H1 (cell line): ENCODE measurements around the gene LAP3. TPM values are rescaled to one million over a fixed set of nuclear protein-coding genes. Genes with fewer than 3 reads are reported as not detected.
A peak's percentile ranks its signal among the peaks of the same experiment; 100 is the strongest.

ENCODE experiments used
- CTCF ChIA-PET: fragments of 300-600 bp; sonication (Branson Sonifier 250); formaldehyde crosslinking; loops from one replicate; lab custom pipeline; 2021; ENCODE audit not compliant: partially characterized antibody; lab: Charles Lee
- POLR2A ChIA-PET: fragments of 300-600 bp; sonication (Branson Sonifier 250); formaldehyde crosslinking; loops from one replicate; lab custom pipeline; 2021; ENCODE audit warnings: inconsistent platforms; ENCODE audit not compliant: partially characterized antibody; lab: Charles Lee
- DNase-seq, 2 experiments: peaks; one replicate each; pipeline versions ENCODE4 v3.0.0 to v3.0.0-alpha.2; 2010 to 2022; ENCODE audit warnings: low spot score in 2 of 2, low read depth in 1 of 2, mixed read lengths in 1 of 2
- FAIRE-seq: peaks from 2 replicates; lab custom pipeline; 2011; peaks lifted over from hg19 to GRCh38; lab: Jason Lieb, UNC
- H2AFZ ChIP-seq: 2 replicates; pipeline ENCODE4 v1.8.1; 2012; ENCODE audit warnings: low read length, inconsistent platforms
- H2AK5ac ChIP-seq: 2 replicates; pipeline ENCODE4 v1.6.1; 2013; ENCODE audit warnings: low read depth, low read length
- H2BK120ac ChIP-seq: replicated peaks from 2 replicates; pipeline ENCODE3; 2013; ENCODE audit warnings: low read depth, low read length, inconsistent platforms
- H2BK12ac ChIP-seq: 2 replicates; pipeline ENCODE4 v1.6.1; 2013; ENCODE audit warnings: low read depth, low read length
- H2BK15ac ChIP-seq: 2 replicates; pipeline ENCODE4 v1.6.1; 2013; ENCODE audit warnings: low read length
- H2BK20ac ChIP-seq: 2 replicates; pipeline ENCODE4 v1.6.1; 2013; ENCODE audit warnings: low read length
- H2BK5ac ChIP-seq: 2 replicates; pipeline ENCODE4 v1.6.1; 2013; ENCODE audit warnings: low read depth, low read length
- H3K14ac ChIP-seq: 2 replicates; pipeline ENCODE4 v1.6.1; 2013; ENCODE audit warnings: inconsistent platforms; ENCODE audit not compliant: insufficient read length
- H3K18ac ChIP-seq: 2 replicates; pipeline ENCODE4 v1.6.1; 2013; ENCODE audit warnings: low read length; ENCODE audit errors: extremely low read depth
- H3K23ac ChIP-seq: 2 replicates; pipeline ENCODE4 v1.6.1; 2013; ENCODE audit warnings: inconsistent platforms; ENCODE audit not compliant: insufficient read length
- H3K23me2 ChIP-seq: 2 replicates; pipeline ENCODE4 v1.6.1; 2013; ENCODE audit warnings: low read depth, low read length
- H3K27ac ChIP-seq: 2 replicates; pipeline ENCODE4 v1.6.1; 2011; ENCODE audit warnings: low read depth, low read length, inconsistent platforms
- H3K27me3 ChIP-seq, 4 experiments: replicated peaks in 1 of 4; 1 replicate in 1 of 4; 2 replicates in 3 of 4; pipeline versions ENCODE4 v1.6.1 to v1.8.1; 2011 to 2013; ENCODE audit warnings: low read length in 3 of 4, mild to moderate bottlenecking in 3 of 4, inconsistent platforms in 2 of 4, mixed read lengths in 2 of 4, moderate library complexity in 1 of 4; ENCODE audit not compliant: control insufficient read depth in 3 of 4, insufficient read depth in 3 of 4; ENCODE audit errors: extremely low read depth in 1 of 4
- H3K36me3 ChIP-seq, 4 experiments: 2 replicates each; pipeline versions ENCODE4 v1.6.1 to v1.8.1; 2011 to 2013; ENCODE audit warnings: mild to moderate bottlenecking in 4 of 4, low read length in 3 of 4, moderate library complexity in 2 of 4, control low read depth in 1 of 4, inconsistent platforms in 1 of 4; ENCODE audit not compliant: insufficient read depth in 4 of 4, control insufficient read depth in 2 of 4
- H3K4ac ChIP-seq: replicated peaks from 2 replicates; pipeline ENCODE3; 2013; ENCODE audit warnings: low read length, low read depth, mixed read lengths, inconsistent platforms; ENCODE audit not compliant: insufficient read length
- H3K4me1 ChIP-seq, 4 experiments: replicated peaks in 1 of 4; 1 replicate in 1 of 4; 2 replicates in 3 of 4; pipeline versions ENCODE4 v1.6.1 to v1.8.1; 2011 to 2013; ENCODE audit warnings: low read length in 3 of 4, inconsistent platforms in 2 of 4, mixed read lengths in 1 of 4; ENCODE audit not compliant: insufficient read depth in 4 of 4, control insufficient read depth in 3 of 4
- H3K4me2 ChIP-seq, 2 experiments: 2 replicates each; pipeline versions ENCODE4 v1.6.1 to v1.8.1; 2011 to 2013; ENCODE audit warnings: low read depth in 2 of 2, low read length in 2 of 2, control low read depth in 1 of 2, inconsistent platforms in 1 of 2, mild to moderate bottlenecking in 1 of 2; ENCODE audit not compliant: insufficient read depth in 1 of 2
- H3K4me3 ChIP-seq, 4 experiments: fragments of 200-600, 300-600 bp in 1 of 4; sonication (generic), shearing (Covaris generic), sonication (Bioruptor Twin) in 1 of 4; 2 replicates each; pipeline versions ENCODE4 v1.5.1 to v1.8.1; 2011 to 2016; ENCODE audit warnings: low read length in 4 of 4, low read depth in 3 of 4, control low read depth in 2 of 4, inconsistent platforms in 2 of 4, mild to moderate bottlenecking in 2 of 4, mixed read lengths in 1 of 4, moderate library complexity in 1 of 4; ENCODE audit not compliant: insufficient read depth in 2 of 4; ENCODE audit errors: extremely low read depth in 1 of 4
- H3K56ac ChIP-seq: replicated peaks from 2 replicates; pipeline ENCODE3; 2013; ENCODE audit warnings: low read depth, mild to moderate bottlenecking, mixed read lengths, low read length, inconsistent platforms; ENCODE audit not compliant: insufficient read length
- H3K79me1 ChIP-seq: 2 replicates; pipeline ENCODE4 v1.6.1; 2013; ENCODE audit warnings: low read depth, low read length, control low read depth
- H3K79me2 ChIP-seq, 2 experiments: 2 replicates each; pipeline versions ENCODE4 v1.6.1 to v1.8.1; 2012 to 2013; ENCODE audit warnings: low read length in 2 of 2, mild to moderate bottlenecking in 2 of 2, inconsistent platforms in 1 of 2; ENCODE audit not compliant: insufficient read depth in 2 of 2, control insufficient read depth in 1 of 2
- H3K9ac ChIP-seq, 4 experiments: replicated peaks in 1 of 4; 1 replicate in 1 of 4; 2 replicates in 3 of 4; pipeline versions ENCODE4 v1.6.1 to v1.8.1; 2011 to 2013; ENCODE audit warnings: low read depth in 3 of 4, low read length in 3 of 4, control low read depth in 2 of 4, mild to moderate bottlenecking in 2 of 4, moderate library complexity in 2 of 4, inconsistent platforms in 1 of 4; ENCODE audit errors: extremely low read depth in 1 of 4
- H3K9me3 ChIP-seq, 2 experiments: 2 replicates each; pipeline versions ENCODE4 v1.6.1 to v1.8.1; 2012 to 2013; ENCODE audit warnings: mild to moderate bottlenecking in 2 of 2, moderate library complexity in 2 of 2, control low read depth in 1 of 2, inconsistent platforms in 1 of 2, low read depth in 1 of 2, low read length in 1 of 2, mixed read lengths in 1 of 2; ENCODE audit not compliant: insufficient read depth in 2 of 2
- H4K20me1 ChIP-seq, 2 experiments: replicated peaks in 1 of 2; 2 replicates each; pipeline versions ENCODE3 to v1.8.1; 2011 to 2013; ENCODE audit warnings: inconsistent platforms in 2 of 2, low read length in 2 of 2, mild to moderate bottlenecking in 1 of 2; ENCODE audit not compliant: insufficient read depth in 2 of 2, control insufficient read depth in 1 of 2
- H4K5ac ChIP-seq: 2 replicates; pipeline ENCODE4 v1.6.1; 2013; ENCODE audit warnings: low read length, low read depth, mixed read lengths, inconsistent platforms; ENCODE audit not compliant: insufficient read length
- H4K8ac ChIP-seq: 2 replicates; pipeline ENCODE4 v1.8.0; 2013; ENCODE audit warnings: mild to moderate bottlenecking, moderate library complexity, low read length, inconsistent platforms; ENCODE audit not compliant: insufficient read depth; ENCODE audit errors: extremely low read depth
- H4K91ac ChIP-seq: replicated peaks from 2 replicates; pipeline ENCODE3; 2013; ENCODE audit warnings: low read length, mixed read lengths, inconsistent platforms; ENCODE audit not compliant: insufficient read length
- GTF2F1 ChIP-seq: IDR thresholded peaks from 2 replicates; pipeline ENCODE4 v1.6.1; 2012; ENCODE audit warnings: low read depth, low read length, improper control_type of control experiment, borderline replicate concordance
- KDM5A ChIP-seq: fragments of 200-600 bp; IDR thresholded peaks from 2 replicates; pipeline ENCODE4 v1.7.1; 2012; ENCODE audit warnings: mild to moderate bottlenecking, low read length, inconsistent platforms, mixed read lengths
- POLR2A ChIP-seq, 2 experiments: IDR thresholded peaks; 1 replicate in 1 of 2; 2 replicates in 1 of 2; pipeline ENCODE4 v1.6.1; 2011; ENCODE audit warnings: low read depth in 2 of 2, low read length in 2 of 2, mild to moderate bottlenecking in 2 of 2; ENCODE audit errors: control extremely low read depth in 1 of 2
- WGBS, 2 experiments: shearing (Covaris generic) in 1 of 2; methylation state at CpG; one replicate each; pipeline versions ENCODE4 v1.1.6 to v1.1.7; 2013 to 2015; ENCODE audit warnings: low lambda C conversion rate in 2 of 2, mixed read lengths in 2 of 2, inconsistent platforms in 1 of 2, low coverage in 1 of 2, missing lambda C conversion rate in 1 of 2; ENCODE audit not compliant: insufficient replicate concordance in 2 of 2, insufficient coverage in 1 of 2, insufficient read length in 1 of 2; ENCODE audit errors: extremely low coverage in 1 of 2, missing lambda C conversion rate in 1 of 2; 5-methylcytosine and 5-hydroxymethylcytosine counted together
- polyA plus RNA-seq, 7 experiments: library from polyadenylated mRNA; depleted of rRNA in 3 of 7; stranded (reverse) in 5 of 7; unstranded in 2 of 7; fragments of >200 nt in 5 of 7; fragments of 200-250 nt in 2 of 7; gene quantifications; 1 replicate in 5 of 7; 2 replicates in 1 of 7; 4 replicates in 1 of 7; pipeline versions ENCODE4 v1.2.1 to v1.2.3, GENCODE V29; 2011 to 2013; ENCODE audit warnings: missing spikeins in 2 of 7, mixed read lengths in 2 of 7
- total RNA-seq: library from RNA; stranded (reverse); fragmentation: NEBNext Ultra II Directional; extraction: Animal tissue kit (Norgen Biotek cat#: 25700); gene quantifications from 2 replicates; pipeline ENCODE4 v1.2.1, GENCODE V29; 2021
- TF ChIP-seq, protein P1 (sequence below): IDR thresholded peaks from 2 replicates; pipeline ENCODE4 v1.6.1; 2012; ENCODE audit warnings: low read length, inconsistent platforms

The LAP3 gene
- total and polyA plus RNA-seq, 2 of the 8 experiments (the other 6 are each of a cell fraction or from before 2014, with no cell fraction given) = 28.3 to 50.9 TPM

DNA sequence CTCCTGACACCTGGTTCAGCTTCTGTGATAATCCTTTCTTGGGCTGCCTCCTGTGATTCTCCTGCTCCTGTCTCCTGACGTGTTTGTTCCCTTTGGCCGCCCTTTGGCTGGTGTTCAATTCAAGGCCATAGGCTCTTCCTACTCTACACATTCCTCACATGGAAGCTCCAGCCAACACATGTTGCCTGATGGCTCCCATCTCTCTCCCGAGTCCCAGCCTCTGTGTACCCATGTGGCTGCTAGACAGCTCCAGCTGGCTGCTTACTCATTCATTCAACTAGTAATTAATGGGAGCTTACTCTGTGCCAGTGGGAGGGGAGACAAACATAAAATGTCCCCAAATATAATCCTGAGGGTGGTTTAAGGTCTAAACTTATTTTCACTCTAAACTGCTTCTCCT is 28.2 kb downstream of the LAP3 start:
- Histone ChIP-seq H3K23ac (no peak overlapping the region), H2BK15ac (no peak overlapping the region), H4K5ac (no peak overlapping the region), H2BK5ac (no peak overlapping the region), H4K8ac (peak overlapping the region; percentile 51; the same call in 1 of the 2 replicates), H4K20me1 (peaks cover 0 to 5% of the 10 kb centered on the region in 2 experiments), H3K4me1 (no peaks in the 10 kb centered on the region), H2BK12ac (no peak overlapping the region), H2AFZ (no peak overlapping the region), H3K4me2 (no peak overlapping the region), H3K23me2 (peaks cover 3% of the 10 kb centered on the region; the same call in 1 of the 2 replicates), H2AK5ac (no peak overlapping the region), H2BK20ac (no peak overlapping the region), H3K36me3 (peaks cover 0 to 36% (median 16%) of the 10 kb centered on the region in 4 experiments; a peak in 6 of 8 replicates), H3K9ac (no peak overlapping the region), H3K27ac (no peak overlapping the region), H3K14ac (no peak overlapping the region), H3K9me3 (no peaks in the 10 kb centered on the region), H3K79me2 (no peaks in the 10 kb centered on the region), H3K27me3 (no peaks in the 10 kb centered on the region), H2BK120ac (no peak overlapping the region), H3K56ac (no peak overlapping the region), H4K91ac (no peak overlapping the region), H3K4me3 (no peak overlapping the region), H3K18ac (no peak overlapping the region), H3K79me1 (no peaks in the 10 kb centered on the region), H3K4ac (no peak overlapping the region)
- no peak for DNase-seq
- 84% methylated on average over 3 of the region's 3 CpGs; no CpG with 5 or more reads in 1 of the 2 experiments for WGBS, 2 experiments
- ChIA-PET POLR2A (interaction anchor here (1.8 kb wide), 1 partner anchor 9 kb away, joined by 5 read pairs; the partner anchor contains the start of gene MED28), CTCF (no interaction called here)
- FAIRE-seq = no peak
- no peak for TF ChIP-seq POLR2A (IDR thresholded peaks at IDR 0.05; ENCODE audit: control extremely low read depth in 1 of 2, low read depth in 2 of 2, low read length in 2 of 2)
- no peak for TF ChIP-seq KDM5A
- TF ChIP-seq, protein P1, sequence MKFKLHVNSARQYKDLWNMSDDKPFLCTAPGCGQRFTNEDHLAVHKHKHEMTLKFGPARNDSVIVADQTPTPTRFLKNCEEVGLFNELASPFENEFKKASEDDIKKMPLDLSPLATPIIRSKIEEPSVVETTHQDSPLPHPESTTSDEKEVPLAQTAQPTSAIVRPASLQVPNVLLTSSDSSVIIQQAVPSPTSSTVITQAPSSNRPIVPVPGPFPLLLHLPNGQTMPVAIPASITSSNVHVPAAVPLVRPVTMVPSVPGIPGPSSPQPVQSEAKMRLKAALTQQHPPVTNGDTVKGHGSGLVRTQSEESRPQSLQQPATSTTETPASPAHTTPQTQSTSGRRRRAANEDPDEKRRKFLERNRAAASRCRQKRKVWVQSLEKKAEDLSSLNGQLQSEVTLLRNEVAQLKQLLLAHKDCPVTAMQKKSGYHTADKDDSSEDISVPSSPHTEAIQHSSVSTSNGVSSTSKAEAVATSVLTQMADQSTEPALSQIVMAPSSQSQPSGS = no peak
- no peak for TF ChIP-seq GTF2F1
